Chondrocyte (in vitro differentiated cells): Measurements from ENCODE around the gene GMPPB. TPM values are rescaled to one million over a fixed set of nuclear protein-coding genes. Genes with fewer than 3 reads are reported as not detected.

Experiments
- DNase-seq: peaks from one replicate; pipeline ENCODE4 v3.0.0; 2021; ENCODE audit warnings: mixed read lengths, low spot score
- H3K27ac Mint-ChIP-seq: one replicate; pipeline ENCODE4 v1.8.0; 2021; ENCODE audit warnings: mild to moderate bottlenecking, moderate library complexity, mixed read lengths; ENCODE audit not compliant: unreplicated experiment
- H3K27me3 Mint-ChIP-seq: 2 replicates; pipeline ENCODE4 v1.8.0; 2021; ENCODE audit warnings: low read depth, mixed read lengths
- H3K36me3 Mint-ChIP-seq: 2 replicates; pipeline ENCODE4 v1.8.0; 2021; ENCODE audit warnings: low read depth, mixed read lengths
- H3K4me1 Mint-ChIP-seq: 2 replicates; pipeline ENCODE4 v1.8.0; 2021; ENCODE audit warnings: low read depth, mild to moderate bottlenecking, mixed read lengths
- H3K4me3 Mint-ChIP-seq: one replicate; pipeline ENCODE4 v1.8.0; 2021; ENCODE audit warnings: mild to moderate bottlenecking, moderate library complexity, mixed read lengths; ENCODE audit not compliant: unreplicated experiment
- H3K9me3 Mint-ChIP-seq: 2 replicates; pipeline ENCODE4 v1.8.0; 2021; ENCODE audit warnings: low read depth, mixed read lengths
- total RNA-seq: library from RNA; stranded (reverse); gene quantifications from 3 replicates; pipeline ENCODE4 v1.2.1, GENCODE V29; 2021
- TF ChIP-seq, protein P1 (sequence below): fragments of 200-600 bp; sonication (generic); IDR thresholded peaks from 2 replicates; pipeline ENCODE4 v1.5.0; 2021; ENCODE audit warnings: antibody characterized with exemption, mild to moderate bottlenecking, moderate library complexity

Gene GMPPB
- total RNA-seq, 1 donor from 2014 or later, result 28.4 TPM

DNA sequence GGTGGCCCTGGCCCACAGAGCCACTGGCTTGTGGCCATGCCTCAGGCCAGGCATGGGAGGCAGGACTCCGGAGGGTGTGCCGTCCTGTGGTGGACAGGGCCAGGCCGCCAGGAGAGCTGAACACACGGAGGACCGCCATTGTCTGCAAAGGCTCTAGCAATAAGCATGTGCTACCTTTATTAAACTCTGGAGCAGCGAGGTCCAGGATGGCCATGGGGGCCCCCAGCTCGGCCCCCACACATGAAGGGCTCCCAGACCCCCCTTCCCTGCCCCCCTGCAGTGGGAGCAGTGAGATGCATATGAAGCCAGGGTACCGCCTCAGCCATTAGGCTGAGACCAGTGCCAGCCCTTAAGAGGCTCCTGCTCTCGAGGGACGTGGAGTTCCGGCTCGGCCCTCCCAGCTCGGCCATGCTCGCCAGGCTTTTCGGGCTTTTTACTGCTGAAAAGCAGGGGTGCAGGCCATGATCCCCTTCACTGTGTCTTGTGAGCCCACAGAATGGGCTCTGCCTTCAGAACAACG lies 7.0 kb downstream of the GMPPB start:
- TF ChIP-seq, protein P1, sequence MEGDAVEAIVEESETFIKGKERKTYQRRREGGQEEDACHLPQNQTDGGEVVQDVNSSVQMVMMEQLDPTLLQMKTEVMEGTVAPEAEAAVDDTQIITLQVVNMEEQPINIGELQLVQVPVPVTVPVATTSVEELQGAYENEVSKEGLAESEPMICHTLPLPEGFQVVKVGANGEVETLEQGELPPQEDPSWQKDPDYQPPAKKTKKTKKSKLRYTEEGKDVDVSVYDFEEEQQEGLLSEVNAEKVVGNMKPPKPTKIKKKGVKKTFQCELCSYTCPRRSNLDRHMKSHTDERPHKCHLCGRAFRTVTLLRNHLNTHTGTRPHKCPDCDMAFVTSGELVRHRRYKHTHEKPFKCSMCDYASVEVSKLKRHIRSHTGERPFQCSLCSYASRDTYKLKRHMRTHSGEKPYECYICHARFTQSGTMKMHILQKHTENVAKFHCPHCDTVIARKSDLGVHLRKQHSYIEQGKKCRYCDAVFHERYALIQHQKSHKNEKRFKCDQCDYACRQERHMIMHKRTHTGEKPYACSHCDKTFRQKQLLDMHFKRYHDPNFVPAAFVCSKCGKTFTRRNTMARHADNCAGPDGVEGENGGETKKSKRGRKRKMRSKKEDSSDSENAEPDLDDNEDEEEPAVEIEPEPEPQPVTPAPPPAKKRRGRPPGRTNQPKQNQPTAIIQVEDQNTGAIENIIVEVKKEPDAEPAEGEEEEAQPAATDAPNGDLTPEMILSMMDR, result no peak
- H3K27ac Mint-ChIP-seq, result no peak overlapping the region
- no peaks in the 10 kb centered on the region for H3K27me3 Mint-ChIP-seq
- H3K9me3 Mint-ChIP-seq, result no peaks in the 10 kb centered on the region
- H3K36me3 Mint-ChIP-seq, result no peaks in the 10 kb centered on the region
- no peak for DNase-seq
- H3K4me1 Mint-ChIP-seq, result peaks cover 28% of the 10 kb centered on the region
- H3K4me3 Mint-ChIP-seq, result no peak overlapping the region

DNA sequence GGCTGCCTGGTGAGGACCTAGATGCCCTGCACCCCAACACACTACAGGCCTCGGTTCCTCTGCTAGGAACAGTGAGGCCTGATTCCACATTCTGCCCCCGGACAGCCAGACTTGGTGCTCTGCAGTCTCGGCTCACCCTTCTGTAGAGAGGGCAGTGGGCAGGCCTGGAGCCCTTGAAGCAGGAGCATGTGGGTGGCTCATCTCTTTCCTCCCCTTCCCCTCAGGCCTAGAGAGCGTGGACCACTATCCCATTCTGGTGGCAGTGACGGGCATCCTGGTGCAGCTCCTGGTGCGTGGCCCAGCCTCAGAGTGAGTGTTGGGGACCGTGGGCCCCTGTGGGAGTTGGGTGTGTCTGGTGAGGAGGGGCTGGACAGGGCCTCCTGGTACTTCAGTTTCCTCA lies 7.6 kb downstream of the GMPPB start:
- TF ChIP-seq, protein P1, result no peak
- no peak overlapping the region for H3K27ac Mint-ChIP-seq
- no peak overlapping the region for H3K4me3 Mint-ChIP-seq
- H3K36me3 Mint-ChIP-seq, result peaks cover 1% of the 10 kb centered on the region
- no peaks in the 10 kb centered on the region for H3K9me3 Mint-ChIP-seq
- DNase-seq, result no peak
- peaks cover 25% of the 10 kb centered on the region for H3K4me1 Mint-ChIP-seq
- H3K27me3 Mint-ChIP-seq, result no peaks in the 10 kb centered on the region

DNA sequence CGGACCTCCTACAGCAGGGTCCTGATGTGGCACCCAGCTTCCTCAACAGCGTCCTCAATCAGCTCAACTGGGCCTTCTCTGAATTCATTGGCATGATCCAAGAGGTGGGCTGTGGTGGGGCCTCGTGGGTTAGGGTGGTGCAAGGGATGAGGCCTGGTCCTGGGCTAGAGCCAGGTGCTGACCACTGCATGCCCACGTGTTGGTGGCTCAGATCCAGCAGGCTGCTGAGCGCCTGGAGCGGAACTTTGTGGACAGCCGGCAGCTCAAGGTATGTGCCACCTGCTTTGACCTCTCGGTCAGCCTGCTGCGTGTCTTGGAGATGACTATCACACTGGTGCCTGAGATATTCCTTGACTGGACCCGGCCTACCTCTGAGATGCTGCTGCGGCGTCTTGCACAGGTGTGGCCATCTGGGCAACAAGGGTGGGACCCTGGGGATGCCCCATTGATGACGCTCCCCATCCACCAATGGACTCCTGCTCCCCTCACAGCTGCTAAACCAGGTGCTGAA lies 8.1 kb downstream of the GMPPB start:
- TF ChIP-seq, protein P1, result no peak
- no peaks in the 10 kb centered on the region for H3K27me3 Mint-ChIP-seq
- no peak overlapping the region for H3K27ac Mint-ChIP-seq
- no peak for DNase-seq
- peaks cover 2% of the 10 kb centered on the region for H3K36me3 Mint-ChIP-seq
- H3K9me3 Mint-ChIP-seq, result no peaks in the 10 kb centered on the region
- H3K4me3 Mint-ChIP-seq, result no peak overlapping the region
- peaks cover 20% of the 10 kb centered on the region for H3K4me1 Mint-ChIP-seq

DNA sequence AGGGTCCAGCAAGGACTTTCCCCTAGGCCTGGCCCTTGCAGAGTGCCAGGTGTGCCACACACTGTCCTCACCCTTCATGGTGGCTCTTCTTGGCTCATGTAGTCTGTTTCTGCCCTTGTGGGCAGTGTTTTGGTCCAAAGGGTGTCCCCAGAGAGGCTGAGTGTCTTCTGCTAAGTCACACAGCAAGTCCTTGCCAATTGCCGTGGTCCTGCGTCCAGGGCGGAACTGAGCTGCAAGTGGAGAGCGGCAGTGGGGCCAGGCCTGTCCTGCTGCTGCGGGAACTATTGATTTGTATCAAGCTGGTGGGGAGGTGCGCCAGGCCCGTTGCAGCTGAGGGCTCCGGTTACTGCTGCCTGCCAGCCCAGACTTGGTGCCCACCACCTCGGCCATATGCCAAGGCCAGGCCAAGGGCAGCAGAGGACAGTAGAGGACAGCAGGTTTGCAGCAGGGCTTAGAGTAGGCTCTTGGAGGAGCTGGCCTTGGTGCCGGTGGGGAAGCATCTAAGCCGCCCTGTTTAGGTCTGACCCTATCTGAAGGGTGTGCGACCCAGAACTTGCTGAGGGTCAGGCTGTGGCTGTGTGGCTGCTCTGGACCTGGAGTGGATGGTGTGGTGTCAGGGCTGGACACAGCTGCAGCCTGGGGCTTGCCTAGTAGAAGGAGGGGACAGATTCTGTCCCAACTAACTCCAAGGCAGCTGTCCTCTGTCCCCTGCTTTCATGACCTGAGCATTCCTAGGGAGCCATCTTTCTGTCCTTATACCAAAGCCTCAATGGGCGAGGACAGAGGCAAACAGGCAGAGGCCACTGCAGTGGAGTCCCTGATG lies 8.8 kb downstream of the GMPPB start:
- peaks cover 2% of the 10 kb centered on the region for H3K36me3 Mint-ChIP-seq
- no peaks in the 10 kb centered on the region for H3K27me3 Mint-ChIP-seq
- TF ChIP-seq, protein P1, result no peak
- H3K4me3 Mint-ChIP-seq, result no peak overlapping the region
- no peaks in the 10 kb centered on the region for H3K9me3 Mint-ChIP-seq
- no peak for DNase-seq
- H3K27ac Mint-ChIP-seq, result no peak overlapping the region
- peaks cover 16% of the 10 kb centered on the region for H3K4me1 Mint-ChIP-seq

DNA sequence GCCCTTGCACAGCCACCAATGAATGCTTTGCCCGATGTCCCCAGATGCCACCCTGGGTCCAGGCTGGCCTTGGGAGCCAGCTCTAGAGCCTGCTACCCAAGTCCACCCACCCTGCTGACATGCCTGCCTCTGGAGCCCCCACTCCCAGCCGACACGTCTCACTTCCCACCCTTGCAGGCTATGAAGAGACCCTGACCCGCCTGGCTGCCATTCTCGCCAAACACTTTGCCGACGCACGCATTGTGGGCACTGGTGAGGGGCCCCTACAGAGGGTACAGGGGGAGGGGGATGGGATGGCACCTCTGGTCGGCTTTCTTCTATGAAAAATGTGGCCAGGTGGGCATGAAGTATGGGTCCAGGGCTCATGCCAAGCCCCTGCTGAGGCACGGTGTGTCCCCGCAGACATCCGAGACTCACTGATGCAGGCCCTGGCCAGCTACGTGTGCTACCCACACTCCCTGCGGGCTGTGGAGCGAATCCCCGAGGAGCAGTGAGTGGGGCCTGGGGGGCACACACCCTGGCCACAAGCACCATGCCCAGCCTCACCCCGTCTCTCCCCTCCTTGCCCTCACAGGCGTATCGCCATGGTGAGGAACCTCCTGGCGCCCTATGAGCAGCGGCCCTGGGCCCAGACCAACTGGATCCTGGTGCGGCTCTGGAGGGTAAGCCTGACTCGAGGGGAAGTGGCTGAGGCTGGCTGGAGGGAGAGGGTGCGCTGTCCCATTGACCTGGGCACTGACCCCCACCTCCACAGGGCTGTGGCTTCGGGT lies 10.2 kb downstream of the GMPPB start:
- TF ChIP-seq, protein P1, result no peak
- Mint-ChIP-seq H3K27ac (no peak overlapping the region), H3K36me3 (peaks cover 2% of the 10 kb centered on the region), H3K4me1 (peaks cover 1% of the 10 kb centered on the region), H3K9me3 (no peaks in the 10 kb centered on the region), H3K4me3 (no peak overlapping the region), H3K27me3 (no peaks in the 10 kb centered on the region)
- peak; percentile 87 for DNase-seq
